PC-3 (cell line): ENCODE measurements around the gene EXD3. TPM values are rescaled to one million over a fixed set of nuclear protein-coding genes. Genes with fewer than 3 reads are reported as not detected.

ENCODE experiments used
- ATAC-seq: fragments of 200-7000 bp; cut with Tn5 transposase; 2 replicates; pipeline ENCODE4 v1.9.1; 2020; ENCODE audit warnings: mild to moderate bottlenecking, moderate library complexity
- BruUV-seq: library from RNA; stranded (reverse); fragments of 400-500 nt; replicated peaks from 2 replicates; lab custom pipeline; 2021; lab: Mats Ljungman, UMichigan
- CTCF ChIA-PET: fragments of 300-600 bp; sonication (Branson Sonifier 250); formaldehyde crosslinking; loops from one replicate; lab custom pipeline; 2022; ENCODE audit warnings: antibody characterized with exemption; lab: Charles Lee
- POLR2A ChIA-PET: fragments of 300-600 bp; sonication (Branson Sonifier 250); formaldehyde crosslinking; loops from one replicate; lab custom pipeline; 2022; ENCODE audit warnings: antibody characterized with exemption; ENCODE audit not compliant: unreplicated experiment; lab: Charles Lee
- DNase-seq: peaks from one replicate; pipeline ENCODE4 v3.0.0-alpha.2; 2015
- H2AFZ ChIP-seq: fragments of 300-600 bp; sonication (generic); 2 replicates; pipeline ENCODE4 v1.6.0; 2016; ENCODE audit warnings: antibody characterized with exemption, low read length
- H3F3A ChIP-seq: fragments of 300-600 bp; sonication (generic); one replicate; pipeline ENCODE4 v1.6.0; 2017; ENCODE audit warnings: antibody characterized with exemption, low read length, control low read depth, mild to moderate bottlenecking; ENCODE audit not compliant: unreplicated experiment
- H3K27ac ChIP-seq: fragments of 300-600 bp; sonication (generic); 2 replicates; pipeline ENCODE4 v1.5.1; 2016; ENCODE audit warnings: mild to moderate bottlenecking, low read length
- H3K27me3 ChIP-seq: fragments of 300-600 bp; sonication (generic); 2 replicates; pipeline ENCODE4 v1.6.1; 2016; ENCODE audit warnings: low read length, mixed read lengths
- H3K36me3 ChIP-seq: fragments of 300-600 bp; sonication (generic); 2 replicates; pipeline ENCODE4 v1.6.1; 2016; ENCODE audit warnings: low read depth, mixed run types, low read length, mixed read lengths
- H3K4me1 ChIP-seq: fragments of 300-600 bp; sonication (generic); 2 replicates; pipeline ENCODE4 v1.5.1; 2016; ENCODE audit warnings: low read length; ENCODE audit not compliant: insufficient read depth
- H3K4me2 ChIP-seq: fragments of 300-600 bp; sonication (generic); 2 replicates; pipeline ENCODE4 v1.6.0; 2016; ENCODE audit warnings: low read length
- H3K4me3 ChIP-seq: fragments of 300-600 bp; sonication (generic); 2 replicates; pipeline ENCODE4 v1.5.1; 2016; ENCODE audit warnings: mild to moderate bottlenecking, low read length, mixed read lengths
- H3K79me2 ChIP-seq: fragments of 300-600 bp; sonication (generic); 2 replicates; pipeline ENCODE4 v1.6.1; 2017; ENCODE audit warnings: low read length, mixed read lengths
- H3K9ac ChIP-seq: fragments of 300-600 bp; sonication (generic); 2 replicates; pipeline ENCODE4 v1.6.0; 2016; ENCODE audit warnings: mild to moderate bottlenecking, low read length
- H3K9me2 ChIP-seq: fragments of 300-600 bp; sonication (generic); replicated peaks from 2 replicates; pipeline ENCODE4 v1.6.1; 2016; ENCODE audit warnings: mixed run types, low read length, mixed read lengths
- H3K9me3 ChIP-seq: fragments of 300-600 bp; sonication (generic); 2 replicates; pipeline ENCODE4 v1.6.1; 2016; ENCODE audit warnings: low read length, mixed read lengths
- H4K20me1 ChIP-seq: fragments of 300-600 bp; sonication (generic); 2 replicates; pipeline ENCODE4 v1.6.1; 2016; ENCODE audit warnings: low read length, mixed read lengths
- EZH2 ChIP-seq: fragments of 300-600 bp; sonication (generic); IDR thresholded peaks from one replicate; pipeline ENCODE4 v1.6.1; 2017; ENCODE audit warnings: antibody characterized with exemption, mild to moderate bottlenecking, low read length; ENCODE audit not compliant: unreplicated experiment
- EZH2phosphoT487 ChIP-seq: fragments of 300-600 bp; sonication (generic); IDR thresholded peaks from 2 replicates; pipeline ENCODE4 v1.6.1; 2018; ENCODE audit warnings: mild to moderate bottlenecking, antibody characterized with exemption, low read length, borderline replicate concordance
- intact Hi-C: fragments of 100-400 bp; cut with micrococcal nuclease; formaldehyde crosslinking; loops from 2 replicates; pipeline ENCODE4 v1.9.0; 2023
- total RNA-seq: library from RNA; depleted of rRNA; stranded (reverse); fragments of >200 nt; gene quantifications from 2 replicates; pipeline ENCODE4 v1.2.3, GENCODE V29; 2014
- TF ChIP-seq, protein P1 (sequence below): fragments of 300-600 bp; sonication (generic); conservative IDR thresholded peaks from 2 replicates; pipeline ENCODE4 v1.5.1; 2017; ENCODE audit warnings: antibody characterized with exemption, low read depth, mild to moderate bottlenecking, low read length

EXD3 gene
- total RNA-seq, 1 experiment from 2014 or later, result 1.9 TPM

DNA sequence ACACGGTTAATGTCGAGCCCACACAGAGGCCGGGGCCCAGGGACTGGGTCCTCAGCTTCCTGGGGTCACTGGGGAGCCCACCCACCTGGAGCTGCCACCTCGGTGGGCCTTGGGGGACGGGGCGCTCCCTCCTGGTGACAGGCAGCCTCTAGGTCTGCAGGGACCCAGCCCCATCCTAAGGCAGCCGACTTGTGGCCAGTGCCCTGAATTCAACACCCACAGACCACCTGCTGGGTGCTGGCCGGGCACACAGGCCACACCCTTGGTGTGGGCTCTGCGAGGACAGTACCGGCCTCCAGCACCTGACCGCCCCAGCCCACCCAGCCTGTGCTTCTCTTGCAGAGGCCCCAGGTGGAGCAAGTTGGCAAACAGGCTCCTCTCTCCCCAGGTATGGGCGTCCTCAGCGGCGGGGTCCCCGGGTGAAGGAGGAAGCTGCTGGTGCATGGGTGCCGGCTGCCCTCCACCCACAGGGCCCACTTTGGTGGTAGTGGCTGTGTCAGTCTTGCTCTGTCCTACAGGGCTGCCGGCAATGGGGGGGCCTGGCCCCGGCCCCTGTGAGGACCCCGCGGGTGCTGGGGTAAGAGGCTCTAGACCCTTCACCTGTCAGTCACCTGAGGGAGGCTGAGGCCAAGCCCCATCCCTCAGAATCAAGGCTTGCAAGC is 9.9 kb upstream of the EXD3 start:
- POLR2A ChIA-PET, result no interaction called here
- Histone ChIP-seq H3K9ac (no peak overlapping the region), H3K4me3 (no peak overlapping the region), H3K4me2 (no peak overlapping the region), H3F3A (no peaks in the 10 kb centered on the region), H3K36me3 (no peaks in the 10 kb centered on the region), H3K9me3 (no peaks in the 10 kb centered on the region), H4K20me1 (no peaks in the 10 kb centered on the region), H2AFZ (no peak overlapping the region), H3K27ac (no peak overlapping the region), H3K79me2 (no peaks in the 10 kb centered on the region), H3K9me2 (no peaks in the 10 kb centered on the region), H3K4me1 (peaks cover 12% of the 10 kb centered on the region), H3K27me3 (no peaks in the 10 kb centered on the region)
- intact Hi-C loops, result no loop called here
- DNase-seq (no peak), ATAC-seq (no peak)
- TF ChIP-seq EZH2, result no peak
- no peak for TF ChIP-seq EZH2phosphoT487
- TF ChIP-seq, protein P1, sequence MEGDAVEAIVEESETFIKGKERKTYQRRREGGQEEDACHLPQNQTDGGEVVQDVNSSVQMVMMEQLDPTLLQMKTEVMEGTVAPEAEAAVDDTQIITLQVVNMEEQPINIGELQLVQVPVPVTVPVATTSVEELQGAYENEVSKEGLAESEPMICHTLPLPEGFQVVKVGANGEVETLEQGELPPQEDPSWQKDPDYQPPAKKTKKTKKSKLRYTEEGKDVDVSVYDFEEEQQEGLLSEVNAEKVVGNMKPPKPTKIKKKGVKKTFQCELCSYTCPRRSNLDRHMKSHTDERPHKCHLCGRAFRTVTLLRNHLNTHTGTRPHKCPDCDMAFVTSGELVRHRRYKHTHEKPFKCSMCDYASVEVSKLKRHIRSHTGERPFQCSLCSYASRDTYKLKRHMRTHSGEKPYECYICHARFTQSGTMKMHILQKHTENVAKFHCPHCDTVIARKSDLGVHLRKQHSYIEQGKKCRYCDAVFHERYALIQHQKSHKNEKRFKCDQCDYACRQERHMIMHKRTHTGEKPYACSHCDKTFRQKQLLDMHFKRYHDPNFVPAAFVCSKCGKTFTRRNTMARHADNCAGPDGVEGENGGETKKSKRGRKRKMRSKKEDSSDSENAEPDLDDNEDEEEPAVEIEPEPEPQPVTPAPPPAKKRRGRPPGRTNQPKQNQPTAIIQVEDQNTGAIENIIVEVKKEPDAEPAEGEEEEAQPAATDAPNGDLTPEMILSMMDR, result no peak
- CTCF ChIA-PET, result no interaction called here
- BruUV-seq, result no TSS peak

DNA sequence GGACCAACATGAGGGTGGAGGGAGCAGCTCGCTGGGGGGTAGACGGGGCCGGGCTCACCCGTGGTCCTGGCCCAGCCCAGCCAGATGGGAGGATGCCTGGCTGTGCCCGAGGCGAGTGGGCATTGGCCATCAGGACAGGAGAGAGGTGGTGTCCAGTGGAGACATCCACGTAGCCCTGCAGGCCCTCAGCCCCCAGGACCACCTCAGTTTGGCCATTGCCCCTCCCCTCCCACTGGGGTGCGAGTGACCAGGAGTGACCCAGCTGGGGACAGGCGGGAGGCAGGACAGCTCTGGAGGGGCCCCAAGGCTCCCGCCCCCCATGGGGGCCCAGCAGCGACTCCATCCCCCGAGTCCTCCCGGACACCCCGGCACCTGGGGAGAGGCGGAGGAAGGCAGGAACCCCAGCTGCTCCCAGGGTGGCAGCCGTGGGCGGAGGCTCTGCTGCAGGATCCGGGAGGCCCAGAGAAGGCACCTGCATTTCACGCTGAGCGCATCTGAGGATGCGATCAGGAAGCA is 8.5 kb upstream of the EXD3 start:
- Histone ChIP-seq H3K9ac (no peak overlapping the region), H3K4me2 (no peak overlapping the region), H3K27ac (no peak overlapping the region), H4K20me1 (no peaks in the 10 kb centered on the region), H3K9me3 (no peaks in the 10 kb centered on the region), H3K79me2 (no peaks in the 10 kb centered on the region), H3K27me3 (no peaks in the 10 kb centered on the region), H2AFZ (no peak overlapping the region), H3K36me3 (no peaks in the 10 kb centered on the region), H3K9me2 (no peaks in the 10 kb centered on the region), H3F3A (no peaks in the 10 kb centered on the region), H3K4me3 (no peak overlapping the region), H3K4me1 (peaks cover 11% of the 10 kb centered on the region)
- POLR2A ChIA-PET, result no interaction called here
- TF ChIP-seq EZH2phosphoT487 (no peak), EZH2 (no peak)
- TF ChIP-seq, protein P1, result no peak
- intact Hi-C loops, result no loop called here
- BruUV-seq, result no TSS peak
- DNase-seq (no peak), ATAC-seq (no peak)
- CTCF ChIA-PET, result no interaction called here

DNA sequence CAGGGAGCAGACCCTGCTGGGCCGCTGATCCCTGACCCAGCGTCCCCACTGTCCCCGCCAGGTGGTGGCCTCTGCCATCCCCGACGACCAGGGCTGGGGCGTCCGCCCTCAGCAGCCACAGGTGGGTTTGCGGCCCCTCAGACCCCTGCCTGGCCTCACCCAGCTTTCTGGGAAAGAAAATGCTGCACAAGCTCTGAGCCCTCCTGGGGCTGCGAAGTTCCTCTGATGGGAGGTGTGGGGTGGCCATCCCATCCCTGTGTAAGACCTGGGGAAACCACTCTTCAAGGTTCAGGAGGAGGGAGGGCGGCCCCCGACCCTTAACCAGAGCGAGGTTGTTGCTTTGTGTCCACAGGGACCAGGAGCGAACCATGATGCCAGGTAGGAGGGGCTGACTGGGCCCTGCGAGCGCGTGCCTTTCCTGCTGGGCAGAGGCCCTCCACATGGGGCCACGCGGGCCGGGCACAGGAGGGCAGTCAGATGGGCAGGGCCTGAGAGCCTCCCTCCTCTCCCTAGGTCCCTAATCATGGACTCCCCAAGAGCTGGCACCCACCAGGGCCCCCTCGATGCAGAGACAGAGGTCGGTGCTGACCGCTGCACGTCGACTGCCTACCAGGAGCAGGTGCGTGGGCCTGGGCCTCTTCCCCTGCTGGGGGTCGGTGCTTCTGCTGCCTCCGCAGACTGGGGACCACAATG is 7.9 kb upstream of the EXD3 start:
- no TSS peak for BruUV-seq
- Histone ChIP-seq H3K4me3 (no peak overlapping the region), H3K36me3 (no peaks in the 10 kb centered on the region), H3F3A (no peaks in the 10 kb centered on the region), H4K20me1 (no peaks in the 10 kb centered on the region), H3K9ac (no peak overlapping the region), H3K27me3 (no peaks in the 10 kb centered on the region), H3K4me2 (no peak overlapping the region), H3K4me1 (peaks cover 5% of the 10 kb centered on the region), H2AFZ (no peak overlapping the region), H3K9me2 (no peaks in the 10 kb centered on the region), H3K27ac (no peak overlapping the region), H3K79me2 (no peaks in the 10 kb centered on the region), H3K9me3 (no peaks in the 10 kb centered on the region)
- no peak for DNase-seq
- TF ChIP-seq EZH2phosphoT487 (no peak), EZH2 (no peak)
- TF ChIP-seq, protein P1, result no peak
- ChIA-PET POLR2A (no interaction called here), CTCF (no interaction called here)
- intact Hi-C loops, result no loop called here
- no peak for ATAC-seq
